Neural crest cell (in vitro differentiated cells): ENCODE results near the gene ARID3A. TPM values are rescaled to one million over a fixed set of nuclear protein-coding genes. Genes with fewer than 3 reads are reported as not detected.

Source experiments
- DNase-seq: peaks from one replicate; pipeline ENCODE4 v3.0.0; 2021; ENCODE audit warnings: low read depth, mixed read lengths, low spot score
- H3K27ac Mint-ChIP-seq: one replicate; pipeline ENCODE4 v1.8.0; 2021; ENCODE audit warnings: mild to moderate bottlenecking, mixed read lengths; ENCODE audit not compliant: unreplicated experiment
- H3K27me3 Mint-ChIP-seq: 2 replicates; pipeline ENCODE4 v1.8.0; 2021; ENCODE audit warnings: low read depth, mild to moderate bottlenecking, mixed read lengths
- H3K36me3 Mint-ChIP-seq: 2 replicates; pipeline ENCODE4 v1.8.0; 2021; ENCODE audit warnings: low read depth, mild to moderate bottlenecking, mixed read lengths
- H3K4me1 Mint-ChIP-seq: 2 replicates; pipeline ENCODE4 v1.8.0; 2021; ENCODE audit warnings: mixed read lengths
- H3K4me3 Mint-ChIP-seq: one replicate; pipeline ENCODE4 v1.8.0; 2021; ENCODE audit warnings: mild to moderate bottlenecking, mixed read lengths
- H3K9me3 Mint-ChIP-seq: 2 replicates; pipeline ENCODE4 v1.8.0; 2021; ENCODE audit warnings: mixed read lengths
- total RNA-seq: library from RNA; stranded (reverse); gene quantifications from 2 replicates; pipeline ENCODE4 v1.2.1, GENCODE V29; 2021
- TF ChIP-seq, protein P1 (sequence below): fragments of 200-600 bp; sonication (generic); conservative IDR thresholded peaks from 2 replicates; pipeline ENCODE4 v1.5.0; 2021; ENCODE audit warnings: antibody characterized with exemption, mild to moderate bottlenecking

ARID3A gene
- total RNA-seq, 1 donor from 2014 or later, result 48.4 TPM

DNA sequence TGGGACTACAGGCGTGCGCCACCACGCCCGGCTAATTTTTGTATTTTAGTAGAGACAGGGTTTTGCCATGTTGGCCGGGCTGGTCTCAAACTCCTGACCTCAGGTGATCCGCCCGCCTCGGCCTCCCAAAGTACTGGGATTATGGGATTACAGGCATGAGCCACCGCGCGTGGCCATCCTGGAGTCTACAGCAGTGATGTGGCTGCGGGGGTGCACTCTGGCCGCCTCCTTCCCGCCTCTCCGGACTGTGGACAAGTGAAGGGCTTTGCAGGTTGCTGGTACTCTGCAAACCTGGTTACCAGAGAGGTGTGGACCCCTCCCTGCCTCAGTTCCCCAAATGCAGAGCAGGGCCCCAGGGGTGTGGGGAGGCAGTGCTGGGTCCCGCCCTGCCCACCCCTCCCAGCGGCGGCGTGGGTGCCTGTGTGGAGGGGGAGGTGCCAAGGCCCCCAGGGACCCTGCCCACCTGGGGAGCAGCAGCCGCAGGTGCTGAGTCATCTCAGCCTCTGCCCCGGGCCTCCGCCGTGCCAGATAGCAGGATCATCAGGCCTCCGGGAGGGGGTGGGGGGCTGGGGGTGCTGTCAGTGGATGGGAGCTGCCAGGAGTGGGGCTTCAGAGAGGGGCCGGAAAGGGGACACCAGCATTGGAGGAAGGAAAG lies 23.1 kb downstream of the ARID3A start:
- peaks cover 10% of the 10 kb centered on the region for H3K4me1 Mint-ChIP-seq
- no peaks in the 10 kb centered on the region for H3K36me3 Mint-ChIP-seq
- no peak overlapping the region for H3K27ac Mint-ChIP-seq
- TF ChIP-seq, protein P1, sequence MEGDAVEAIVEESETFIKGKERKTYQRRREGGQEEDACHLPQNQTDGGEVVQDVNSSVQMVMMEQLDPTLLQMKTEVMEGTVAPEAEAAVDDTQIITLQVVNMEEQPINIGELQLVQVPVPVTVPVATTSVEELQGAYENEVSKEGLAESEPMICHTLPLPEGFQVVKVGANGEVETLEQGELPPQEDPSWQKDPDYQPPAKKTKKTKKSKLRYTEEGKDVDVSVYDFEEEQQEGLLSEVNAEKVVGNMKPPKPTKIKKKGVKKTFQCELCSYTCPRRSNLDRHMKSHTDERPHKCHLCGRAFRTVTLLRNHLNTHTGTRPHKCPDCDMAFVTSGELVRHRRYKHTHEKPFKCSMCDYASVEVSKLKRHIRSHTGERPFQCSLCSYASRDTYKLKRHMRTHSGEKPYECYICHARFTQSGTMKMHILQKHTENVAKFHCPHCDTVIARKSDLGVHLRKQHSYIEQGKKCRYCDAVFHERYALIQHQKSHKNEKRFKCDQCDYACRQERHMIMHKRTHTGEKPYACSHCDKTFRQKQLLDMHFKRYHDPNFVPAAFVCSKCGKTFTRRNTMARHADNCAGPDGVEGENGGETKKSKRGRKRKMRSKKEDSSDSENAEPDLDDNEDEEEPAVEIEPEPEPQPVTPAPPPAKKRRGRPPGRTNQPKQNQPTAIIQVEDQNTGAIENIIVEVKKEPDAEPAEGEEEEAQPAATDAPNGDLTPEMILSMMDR, result no peak
- no peaks in the 10 kb centered on the region for H3K9me3 Mint-ChIP-seq
- DNase-seq, result no peak
- H3K27me3 Mint-ChIP-seq, result peaks cover 33% of the 10 kb centered on the region
- no peak overlapping the region for H3K4me3 Mint-ChIP-seq

DNA sequence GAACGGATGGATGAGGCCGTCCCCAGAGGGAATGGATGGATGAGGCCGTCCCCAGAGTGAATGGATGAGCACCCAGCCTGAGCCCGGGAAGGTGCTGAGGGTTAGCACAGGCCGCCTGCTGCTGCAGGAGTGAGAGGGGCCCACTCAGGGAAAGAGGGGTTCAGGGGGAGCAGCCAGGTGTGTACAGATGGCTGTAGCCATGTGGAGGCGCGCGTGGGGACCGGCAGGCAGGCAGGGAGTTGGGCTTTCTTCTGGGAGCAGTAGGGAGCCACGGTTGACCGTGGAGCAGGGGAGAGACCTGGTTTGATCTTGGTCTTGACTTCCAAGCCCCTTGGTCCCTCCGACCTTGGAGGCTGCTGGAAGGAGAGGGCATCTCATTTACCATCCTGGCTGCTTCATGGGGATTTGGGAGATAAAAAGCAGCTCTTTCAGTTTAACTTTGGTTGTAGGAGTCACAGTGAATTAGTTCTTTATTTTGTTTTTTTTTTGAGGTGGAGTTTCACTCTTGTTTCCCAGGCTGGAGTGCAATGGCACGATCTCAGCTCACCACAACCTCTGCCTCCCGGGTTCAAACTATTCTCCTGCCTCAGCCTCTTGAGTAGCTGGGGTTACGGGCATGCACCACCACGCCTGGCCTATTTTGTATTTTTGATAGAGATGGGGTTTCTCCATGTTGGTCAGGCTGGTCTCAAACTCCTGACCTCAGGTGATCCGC lies 24.7 kb downstream of the ARID3A start:
- no peak overlapping the region for H3K27ac Mint-ChIP-seq
- H3K4me1 Mint-ChIP-seq, result peaks cover 10% of the 10 kb centered on the region
- no peak overlapping the region for H3K4me3 Mint-ChIP-seq
- no peaks in the 10 kb centered on the region for H3K36me3 Mint-ChIP-seq
- DNase-seq, result no peak
- TF ChIP-seq, protein P1, result no peak
- H3K9me3 Mint-ChIP-seq, result no peaks in the 10 kb centered on the region
- H3K27me3 Mint-ChIP-seq, result peaks cover 20% of the 10 kb centered on the region

DNA sequence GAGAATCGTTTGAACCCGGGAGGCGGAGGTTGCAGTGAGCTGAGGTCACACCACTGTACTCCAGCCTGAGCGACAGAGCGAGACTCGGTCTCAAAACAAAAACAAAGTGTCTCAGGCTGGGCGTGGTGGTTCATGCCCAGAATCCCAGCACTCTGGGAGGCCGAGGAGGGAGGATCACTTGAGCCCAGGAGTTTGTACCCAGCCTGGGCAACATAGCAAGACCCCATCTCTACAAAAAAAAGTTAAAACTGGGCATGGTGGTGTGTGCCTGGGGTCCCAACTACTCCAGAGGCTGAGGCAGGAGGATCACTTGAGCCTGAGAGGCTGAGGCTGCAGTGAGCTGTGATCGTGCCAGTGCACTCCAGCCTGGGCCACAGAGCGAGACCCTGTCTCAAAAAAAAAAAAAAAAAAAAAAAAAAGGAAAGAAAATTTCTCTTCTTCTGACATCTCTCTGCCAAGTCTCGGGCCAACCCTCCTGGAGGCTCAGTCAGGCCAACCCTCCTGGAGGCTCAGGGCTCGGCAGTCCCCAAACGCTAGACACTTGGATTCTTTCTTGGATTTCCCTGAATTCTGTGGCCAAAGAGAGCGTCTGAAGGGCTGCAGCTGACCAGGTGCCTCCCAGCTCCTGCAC lies 26.3 kb downstream of the ARID3A start:
- no peaks in the 10 kb centered on the region for H3K36me3 Mint-ChIP-seq
- H3K4me3 Mint-ChIP-seq, result no peak overlapping the region
- peaks cover 16% of the 10 kb centered on the region for H3K4me1 Mint-ChIP-seq
- TF ChIP-seq, protein P1, result no peak
- H3K9me3 Mint-ChIP-seq, result no peaks in the 10 kb centered on the region
- DNase-seq, result no peak
- H3K27ac Mint-ChIP-seq, result no peak overlapping the region
- peaks cover 22% of the 10 kb centered on the region for H3K27me3 Mint-ChIP-seq

DNA sequence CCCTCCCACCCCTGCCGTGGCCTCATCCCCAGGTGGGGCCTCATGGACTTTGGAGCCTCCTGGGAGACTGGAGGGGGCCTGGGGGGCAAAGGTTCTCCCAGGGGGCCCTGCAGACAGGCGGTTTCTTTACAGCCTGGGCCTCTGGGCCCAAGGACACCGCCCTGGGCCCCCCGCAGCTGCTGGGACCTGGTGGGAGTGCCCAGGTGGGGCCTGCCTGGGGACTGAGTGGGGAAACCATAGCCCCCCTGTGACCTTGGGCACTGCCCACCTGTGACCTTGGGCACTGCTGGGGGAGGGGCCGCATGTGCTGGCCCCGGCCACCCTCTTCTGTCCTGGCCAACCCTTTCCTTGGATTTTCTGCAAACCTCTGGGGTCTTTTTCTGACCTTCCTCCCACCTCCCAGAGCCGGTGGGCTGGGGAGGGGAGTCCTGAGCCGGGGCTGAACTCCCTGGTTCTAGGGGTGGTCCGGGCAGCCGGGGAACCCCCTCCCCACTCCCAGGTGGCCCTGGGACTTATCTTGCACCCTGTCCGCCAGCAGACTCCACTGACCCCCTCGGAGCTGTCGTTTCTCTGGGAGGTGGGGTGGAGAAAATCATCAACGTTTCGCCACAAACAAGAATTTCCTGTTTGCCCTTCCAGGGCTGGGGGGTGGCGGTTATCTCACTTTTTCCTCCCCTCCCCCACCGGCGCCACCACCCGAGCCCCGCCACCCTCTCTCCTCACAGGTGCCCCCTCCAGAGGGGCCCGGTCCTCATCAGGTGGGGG lies 27.0 kb downstream of the ARID3A start:
- TF ChIP-seq, protein P1, result no peak
- DNase-seq, result no peak
- Mint-ChIP-seq H3K4me3 (no peak overlapping the region), H3K27me3 (peaks cover 26% of the 10 kb centered on the region), H3K27ac (no peak overlapping the region), H3K36me3 (no peaks in the 10 kb centered on the region), H3K9me3 (no peaks in the 10 kb centered on the region), H3K4me1 (peaks cover 16% of the 10 kb centered on the region)
